Motor neuron (in vitro differentiated cells): ENCODE data around the gene FOXK2. TPM values are rescaled to one million over a fixed set of nuclear protein-coding genes. Genes with fewer than 3 reads are reported as not detected.
"Not testable (repeated sequence)": the region's sequence is repeated elsewhere in the genome, so short reads cannot be mapped to it uniquely, and the experiment has no call there.

ENCODE experiments used
- ATAC-seq, 8 experiments: fragments of 200-7000 bp; cut with Tn5 transposase; replicated peaks in 6 of 8; 2 replicates each; pipeline ENCODE4 v1.8.0; 2021; ENCODE audit warnings: mild to moderate bottlenecking in 8 of 8, moderate library complexity in 8 of 8
- H3K27ac ChIP-seq, 2 donors: fragments of 250-450 bp; sonication (Bioruptor Pico); 2 replicates each; pipeline ENCODE4 v1.9.0; 2021; ENCODE audit warnings: antibody characterized with exemption in 2 of 2, mild to moderate bottlenecking in 2 of 2, moderate library complexity in 1 of 2
- H3K4me1 ChIP-seq, 2 donors: fragments of 250-450 bp; sonication (Bioruptor Pico); replicated peaks in 1 of 2; 2 replicates each; pipeline ENCODE4 v1.6.1; 2021; ENCODE audit warnings: antibody characterized with exemption in 2 of 2, mild to moderate bottlenecking in 2 of 2, moderate library complexity in 1 of 2
- H3K4me3 ChIP-seq, 5 donors: fragments of 250-450 bp; sonication (Bioruptor Pico); 2 replicates each; pipeline ENCODE4 v1.9.0; 2021; ENCODE audit warnings: antibody characterized with exemption in 5 of 5, mild to moderate bottlenecking in 5 of 5, moderate library complexity in 4 of 5
- WGBS, 10 experiments: fragments of 450-650 bp; shearing (Covaris generic); methylation state at CpG; one replicate each; pipeline ENCODE4 v1.0.0; 2022; 5-methylcytosine and 5-hydroxymethylcytosine counted together
- in situ Hi-C, 9 experiments: fragments of 400-800 bp; cut with MboI; loops; one replicate each; pipeline ENCODE4 v1.15.0; 2021; ENCODE audit warnings: low sequenced_read_pairs in 9 of 9, low pct_unique_long_range_greater_than_20kb in 2 of 9; ENCODE audit not compliant: unreplicated experiment in 9 of 9
- total RNA-seq, 8 experiments: library from RNA; unstranded; fragments of 300-600 nt; gene quantifications; 2 replicates each; pipeline versions ENCODE4 v1.2.3 to v1.2.4, GENCODE V29; 2022

Gene FOXK2
- total RNA-seq, 8 experiments from 2014 or later: 27.6 to 63.7 (median 39.4) TPM

DNA sequence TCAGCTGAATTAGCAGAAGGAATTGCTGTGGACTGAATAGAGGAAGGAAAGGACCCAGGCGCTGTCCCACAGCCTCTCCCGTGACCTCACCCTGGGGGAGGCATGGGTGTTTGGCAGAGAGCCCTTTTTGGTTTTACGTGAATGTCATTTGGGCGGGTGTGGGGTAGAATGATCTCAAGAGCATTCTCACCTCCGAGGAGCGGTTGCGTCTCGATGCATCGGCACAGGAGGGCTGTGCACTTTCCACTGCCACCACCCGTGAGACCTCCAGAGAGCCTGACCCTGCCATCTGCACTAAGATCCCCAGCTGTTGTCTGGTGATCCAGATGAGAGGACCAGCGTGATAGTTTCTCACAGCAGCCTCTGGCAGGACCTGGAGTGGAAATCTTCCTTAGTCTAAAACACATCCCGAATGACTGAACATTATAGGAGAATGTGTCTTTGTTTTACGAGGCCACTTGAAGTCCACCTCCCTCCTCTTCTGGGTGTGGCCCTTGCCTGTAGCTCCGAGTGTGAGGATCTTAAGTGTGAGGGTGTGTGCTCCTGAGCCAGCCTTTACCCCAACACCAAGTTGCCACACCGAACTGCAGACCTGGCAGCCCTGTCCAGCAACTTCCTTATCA lies 29.3 kb downstream of the FOXK2 start:
- peak in 3 of 8 experiments; percentile 8 to 37 (median 11) for ATAC-seq
- Histone ChIP-seq H3K27ac (no peak overlapping the region), H3K4me1 (peaks cover 0 to 8% of the 10 kb centered on the region in 2 donors), H3K4me3 (no peak overlapping the region)
- WGBS, 10 experiments: 39 to 100% (median 87%) methylated on average over 2 to 9 of the region's 15 CpGs; no CpG with 5 or more reads in 5 of the 10 experiments
- in situ Hi-C loops: no loop called here

DNA sequence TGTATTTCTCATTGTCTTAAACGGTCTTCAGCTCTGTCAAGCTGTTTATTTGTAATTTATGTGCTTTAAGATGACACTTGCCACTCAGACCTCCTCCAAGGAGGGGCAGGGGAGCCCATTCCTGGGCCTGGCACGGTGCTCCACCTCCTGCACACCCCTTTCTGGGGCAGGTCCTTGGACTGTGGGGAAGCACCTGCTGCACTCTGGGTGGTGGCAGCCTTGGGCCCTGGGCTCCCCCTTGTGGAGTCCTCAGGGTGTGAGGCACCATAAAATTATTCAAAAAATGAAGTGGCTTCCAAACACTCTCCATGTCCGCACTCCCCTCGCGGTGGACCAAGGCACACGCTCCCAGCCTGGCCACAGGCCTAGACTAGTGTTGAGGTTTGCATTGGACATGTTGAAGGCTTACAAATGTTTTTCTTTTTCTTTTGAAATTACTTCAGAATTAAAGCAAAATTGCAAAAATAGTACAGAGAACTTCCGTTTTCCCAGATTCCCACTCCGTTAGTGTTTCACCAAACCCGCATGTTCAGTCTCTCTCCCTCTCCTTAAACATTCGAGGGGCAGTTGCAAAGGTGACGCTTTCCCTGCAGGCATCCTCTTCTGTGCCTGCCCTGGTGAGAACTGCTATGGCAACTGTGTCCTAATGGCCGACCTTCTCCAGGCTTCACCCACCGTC lies 32.4 kb downstream of the FOXK2 start:
- peak; percentile 57 to 94 (median 81) for ATAC-seq
- no peak overlapping the region for H3K27ac ChIP-seq
- no peak overlapping the region for H3K4me3 ChIP-seq
- peaks cover 0 to 8% of the 10 kb centered on the region in 2 donors for H3K4me1 ChIP-seq
- in situ Hi-C loops: no loop called here
- WGBS, 10 experiments: 28 to 100% (median 73%) methylated on average over 1 to 12 of the region's 13 CpGs; no CpG with 5 or more reads in 2 of the 10 experiments

DNA sequence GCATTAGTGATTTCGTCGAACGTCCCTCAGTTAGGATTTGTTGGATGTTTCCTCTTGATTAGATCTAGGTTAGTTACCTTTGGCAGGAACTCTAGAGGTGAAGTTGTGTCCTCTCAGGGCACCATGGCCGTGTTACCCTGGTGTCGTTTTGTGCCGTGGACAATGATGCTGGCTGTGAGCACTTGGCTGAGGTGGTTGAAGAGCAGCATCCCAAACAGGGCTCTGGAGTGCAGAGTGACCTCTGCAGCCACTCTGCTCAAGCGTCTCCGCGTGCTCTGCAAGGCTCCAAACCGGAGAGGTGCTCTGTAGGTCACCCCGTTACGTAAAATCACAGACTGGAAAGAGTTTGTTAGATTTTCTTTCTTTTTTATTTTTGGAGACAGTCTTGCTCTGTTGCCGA lies 33.0 kb downstream of the FOXK2 start:
- in situ Hi-C loops: no loop called here
- peaks cover 0 to 8% of the 10 kb centered on the region in 2 donors for H3K4me1 ChIP-seq
- ATAC-seq: no peak
- no peak overlapping the region for H3K27ac ChIP-seq
- no peak overlapping the region for H3K4me3 ChIP-seq
- whole genome bisulfite sequencing, 10 experiments: 82 to 100% (median 93%) methylated on average over 1 to 12 of the region's 13 CpGs; no CpG with 5 or more reads in 2 of the 10 experiments

DNA sequence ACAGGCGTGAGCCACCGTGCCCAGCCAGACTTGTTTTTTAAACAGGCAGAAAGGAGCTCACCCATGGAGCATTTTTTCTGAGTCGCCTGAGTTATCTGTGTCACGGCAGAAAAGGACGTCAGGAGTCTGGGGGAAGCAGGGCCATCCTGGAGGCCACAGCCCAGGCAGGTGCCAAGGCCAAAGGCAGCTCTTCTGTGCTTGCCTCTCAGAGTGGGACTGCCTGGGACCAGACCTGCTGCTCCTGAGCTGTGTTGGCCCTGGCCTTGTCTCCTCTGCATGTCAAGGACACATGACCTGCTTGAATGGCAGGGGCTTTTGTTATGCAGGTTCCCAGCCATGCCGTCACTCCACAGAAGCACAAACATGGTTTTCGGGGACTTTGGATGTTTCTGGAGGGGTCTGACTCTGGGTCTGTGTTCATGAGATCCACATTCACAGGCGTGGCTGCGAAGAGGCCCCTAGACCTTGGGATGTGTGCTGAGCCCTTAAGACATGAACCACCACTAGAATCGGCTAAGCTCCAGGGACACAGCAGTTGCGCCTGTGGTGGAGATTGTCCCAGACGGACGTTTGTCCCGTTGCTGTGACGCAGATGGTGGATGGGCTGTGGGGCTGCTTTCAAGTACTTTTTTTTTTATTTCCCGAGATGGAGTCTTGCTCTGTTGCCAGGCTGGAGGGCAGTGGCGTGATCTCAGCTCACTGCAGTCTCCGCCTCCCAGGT lies 33.8 kb downstream of the FOXK2 start:
- no peak overlapping the region for H3K4me3 ChIP-seq
- H3K4me1 ChIP-seq: peaks cover 0 to 8% of the 10 kb centered on the region in 2 donors
- ATAC-seq: peak in 4 of 8 experiments; percentile 12 to 72 (median 52)
- H3K27ac ChIP-seq: no peak overlapping the region
- in situ Hi-C loops: no loop called here
- 58 to 100% (median 73%) methylated on average over 1 to 13 of the region's 18 CpGs; no CpG with 5 or more reads in 3 of the 10 experiments for WGBS, 10 experiments

DNA sequence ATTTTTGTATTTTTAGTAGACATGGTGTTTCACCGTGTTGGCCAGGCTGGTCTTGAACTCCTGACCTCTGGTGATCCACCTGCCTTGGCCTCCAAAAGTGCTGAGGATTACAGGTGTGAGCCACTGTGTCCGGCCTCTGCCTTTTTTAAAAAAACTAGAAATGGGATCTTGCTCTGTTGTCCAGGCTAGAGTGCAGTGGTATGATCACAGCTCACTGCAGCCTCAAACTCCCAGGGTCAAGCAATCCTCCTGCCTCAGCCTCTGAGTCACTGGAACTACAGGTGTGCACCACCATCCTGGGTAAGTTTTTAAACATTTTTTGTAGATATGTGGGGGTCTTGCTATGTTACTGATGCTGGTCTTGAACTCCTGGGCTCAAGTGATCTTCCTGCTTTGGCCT lies 38.0 kb downstream of the FOXK2 start:
- H3K27ac ChIP-seq, H3K4me1 ChIP-seq, H3K4me3 ChIP-seq, ATAC-seq, in situ Hi-C loops: not testable (repeated sequence)
- 100% methylated on average over 1 of the region's 2 CpGs; no CpG with 5 or more reads in 9 of the 10 experiments for WGBS, 10 experiments

DNA sequence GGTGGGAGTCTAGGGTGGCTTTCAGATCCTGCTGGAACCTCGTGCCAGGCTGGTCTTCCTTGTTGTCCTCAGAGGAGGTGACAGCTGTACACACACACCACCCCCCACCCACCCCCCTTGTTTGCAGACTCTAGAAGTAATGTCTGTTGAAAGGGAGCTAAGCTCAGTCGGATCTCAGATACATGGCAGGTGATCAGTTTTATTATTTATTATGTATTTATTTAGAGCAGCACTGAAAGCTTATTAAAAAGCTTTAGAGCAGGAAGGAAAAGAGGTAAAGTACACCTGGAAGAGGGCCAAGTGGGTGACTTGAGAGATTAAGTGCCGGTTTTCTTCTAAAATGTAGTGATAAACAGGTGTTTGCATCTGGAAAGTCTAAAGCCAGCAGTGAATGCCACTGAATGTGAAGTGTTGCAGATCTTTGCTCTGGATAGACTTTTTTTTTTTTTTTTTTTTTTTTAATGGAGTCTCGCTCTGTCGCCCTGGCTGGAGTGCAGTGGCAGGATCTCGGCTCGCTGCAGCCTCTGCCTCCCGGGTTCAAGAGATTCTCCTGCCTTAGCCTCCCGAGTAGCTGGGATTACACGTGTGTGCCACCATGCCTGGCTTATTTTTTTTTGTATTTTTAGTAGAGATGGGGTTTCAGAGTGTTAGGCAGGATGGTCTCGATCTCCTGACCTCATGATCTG lies 40.2 kb downstream of the FOXK2 start:
- peak in 2 of 8 experiments; percentile 9 to 52 for ATAC-seq
- H3K4me1 ChIP-seq: peaks cover 0 to 3% of the 10 kb centered on the region in 2 donors
- H3K27ac ChIP-seq: no peak overlapping the region
- no peak overlapping the region for H3K4me3 ChIP-seq
- 40 to 100% (median 87%) methylated on average over 1 to 10 of the region's 11 CpGs; no CpG with 5 or more reads in 2 of the 10 experiments for WGBS, 10 experiments
- in situ Hi-C loops: no loop called here

DNA sequence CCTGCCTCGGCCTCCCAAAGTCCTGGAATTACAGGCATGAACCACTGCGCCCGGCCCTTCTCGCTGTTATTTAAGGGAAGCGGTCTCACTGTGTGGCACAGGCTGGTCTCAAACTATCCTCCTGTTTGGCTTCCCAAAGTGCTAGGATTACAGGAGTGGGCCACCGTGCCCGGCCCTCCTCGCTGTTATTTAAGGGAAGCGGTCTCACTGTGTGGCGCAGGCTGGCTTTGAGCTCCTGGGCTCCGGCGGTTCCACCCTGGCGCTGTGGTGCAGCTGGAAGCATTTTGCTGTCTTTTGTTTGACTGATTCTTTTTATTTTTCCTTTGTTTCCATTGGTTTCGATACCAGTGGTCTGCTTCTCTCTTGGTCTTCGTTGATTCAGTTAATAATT lies 40.7 kb downstream of the FOXK2 start:
- WGBS, 10 experiments: 60 to 100% (median 90%) methylated on average over 1 to 13 of the region's 15 CpGs; no CpG with 5 or more reads in 1 of the 10 experiments
- in situ Hi-C loops: no loop called here
- Histone ChIP-seq H3K4me3 (no peak overlapping the region), H3K27ac (no peak overlapping the region), H3K4me1 (peaks cover 0 to 3% of the 10 kb centered on the region in 2 donors)
- ATAC-seq: peak in 1 of 8 experiments; percentile 34

DNA sequence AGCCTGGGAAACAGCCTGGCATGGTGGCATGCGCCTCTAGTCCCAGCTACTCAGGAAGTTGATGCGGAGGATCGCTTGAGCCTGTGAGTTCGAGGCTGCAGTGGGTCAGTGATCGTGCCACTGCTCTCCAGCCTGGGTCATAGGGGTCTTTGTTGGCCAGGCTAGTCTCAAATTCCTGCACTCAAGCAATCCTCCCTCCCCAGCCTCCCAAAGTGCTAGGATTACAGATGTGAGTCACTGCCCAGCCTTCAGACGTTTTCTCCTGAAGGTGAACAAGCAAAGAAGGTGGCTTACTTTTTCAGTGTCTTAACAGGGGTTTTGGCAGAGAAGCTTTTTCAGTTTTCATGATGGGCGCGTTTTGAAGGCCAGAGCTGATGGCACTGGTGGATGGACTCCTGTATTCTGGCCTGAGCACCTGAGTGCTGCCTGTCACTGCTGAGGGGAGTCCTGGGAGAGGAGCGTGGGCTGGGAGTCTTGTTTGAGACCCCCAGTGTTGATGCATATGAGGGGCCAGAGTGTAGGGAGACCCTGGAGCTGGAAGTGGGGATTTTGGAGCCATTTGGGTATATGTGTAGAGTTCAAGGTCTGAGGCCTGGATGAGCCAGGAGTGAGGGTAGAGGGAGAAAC lies 41.4 kb downstream of the FOXK2 start:
- ATAC-seq: no peak
- WGBS, 10 experiments: 33 to 100% (median 100%) methylated on average over 1 to 7 of the region's 9 CpGs; no CpG with 5 or more reads in 3 of the 10 experiments
- Histone ChIP-seq H3K27ac (no peak overlapping the region), H3K4me1 (peaks cover 0 to 3% of the 10 kb centered on the region in 2 donors), H3K4me3 (no peak overlapping the region)
- in situ Hi-C loops: no loop called here

DNA sequence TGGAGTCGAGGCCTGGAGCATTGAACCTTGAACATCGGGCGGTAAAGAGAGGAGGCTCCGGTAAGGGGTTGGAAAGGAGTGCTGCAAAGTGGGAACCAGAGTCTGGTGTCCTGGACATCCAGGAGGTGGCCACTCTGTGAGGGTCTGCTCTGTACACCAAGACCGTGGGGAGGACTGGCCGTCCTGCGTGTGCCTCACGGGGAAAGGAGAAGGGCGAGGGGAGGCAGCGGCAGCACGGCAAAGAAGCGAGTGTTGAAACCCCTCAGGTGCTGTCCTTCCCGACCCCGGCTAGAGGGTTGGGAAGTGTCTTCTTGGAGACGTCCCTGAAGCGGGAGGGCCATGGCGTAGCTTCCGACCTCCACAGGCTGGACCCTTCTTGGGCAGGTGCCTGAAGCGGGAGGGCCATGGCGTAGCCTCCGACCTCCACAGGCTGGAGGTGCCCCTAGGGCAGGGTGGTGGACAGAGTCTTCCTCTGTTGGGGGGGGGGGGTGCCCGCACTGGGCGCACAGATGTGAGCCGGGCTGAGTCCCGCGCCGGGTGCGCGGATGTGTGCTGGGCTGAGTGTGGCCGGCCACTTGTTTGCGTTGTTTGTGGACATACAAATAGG lies 42.0 kb downstream of the FOXK2 start:
- WGBS, 10 experiments: 74 to 100% (median 100%) methylated on average over 1 to 12 of the region's 31 CpGs; no CpG with 5 or more reads in 1 of the 10 experiments
- H3K4me1 ChIP-seq: peaks cover 0 to 3% of the 10 kb centered on the region in 2 donors
- ATAC-seq: no peak
- no peak overlapping the region for H3K4me3 ChIP-seq
- in situ Hi-C loops: no loop called here
- H3K27ac ChIP-seq: no peak overlapping the region

DNA sequence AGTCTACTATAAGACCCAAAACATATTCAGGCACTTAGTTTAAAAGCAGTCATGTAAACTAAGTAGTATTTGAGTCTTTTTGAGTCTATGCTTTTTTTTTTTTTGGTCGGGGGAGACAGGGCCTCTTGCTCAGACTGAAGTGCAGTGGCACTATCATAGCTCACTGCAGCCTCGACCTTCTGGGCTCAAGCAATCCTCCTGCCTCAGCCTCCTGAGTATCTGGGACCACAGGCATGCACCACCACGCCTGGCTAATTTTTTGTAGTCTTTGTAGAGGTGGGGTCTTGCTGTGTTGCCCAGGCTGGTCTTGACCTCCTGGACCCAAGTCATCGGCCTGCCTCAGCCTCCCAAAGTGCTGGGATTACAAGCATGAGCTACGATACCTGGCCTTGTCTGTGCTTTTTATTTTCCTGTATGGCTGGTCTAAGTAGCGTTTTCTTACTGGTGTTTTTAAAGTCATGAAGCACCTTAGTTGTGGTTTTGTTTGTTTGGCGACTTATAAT lies 43.2 kb downstream of the FOXK2 start:
- ATAC-seq, H3K4me1 ChIP-seq, H3K27ac ChIP-seq, in situ Hi-C loops, H3K4me3 ChIP-seq: not testable (repeated sequence)
- 67 to 100% (median 95%) methylated on average over 1 to 6 of the region's 7 CpGs; no CpG with 5 or more reads in 2 of the 10 experiments for WGBS, 10 experiments

DNA sequence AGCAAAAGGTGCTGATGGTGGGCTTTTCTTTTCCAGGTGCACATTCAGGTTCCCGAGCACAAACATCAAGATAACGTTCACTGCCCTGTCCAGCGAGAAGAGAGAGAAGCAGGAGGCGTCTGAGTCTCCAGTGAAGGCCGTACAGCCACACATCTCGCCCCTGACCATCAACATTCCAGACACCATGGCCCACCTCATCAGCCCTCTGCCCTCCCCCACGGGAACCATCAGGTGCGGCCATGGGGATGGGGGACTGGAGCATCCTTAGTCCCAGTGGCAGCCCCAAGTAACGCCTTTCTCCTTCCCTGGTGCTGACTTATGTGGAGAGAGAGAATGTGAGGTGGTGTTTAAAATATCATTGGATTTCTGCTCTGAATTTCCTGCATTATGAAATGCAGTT lies 43.8 kb downstream of the FOXK2 start:
- WGBS, 10 experiments: 64 to 100% (median 100%) methylated on average over 1 to 5 of the region's 9 CpGs; no CpG with 5 or more reads in 5 of the 10 experiments
- Histone ChIP-seq H3K4me1 (peaks cover 0 to 3% of the 10 kb centered on the region in 2 donors), H3K4me3 (no peak overlapping the region), H3K27ac (no peak overlapping the region)
- ATAC-seq: no peak
- in situ Hi-C loops: no loop called here

DNA sequence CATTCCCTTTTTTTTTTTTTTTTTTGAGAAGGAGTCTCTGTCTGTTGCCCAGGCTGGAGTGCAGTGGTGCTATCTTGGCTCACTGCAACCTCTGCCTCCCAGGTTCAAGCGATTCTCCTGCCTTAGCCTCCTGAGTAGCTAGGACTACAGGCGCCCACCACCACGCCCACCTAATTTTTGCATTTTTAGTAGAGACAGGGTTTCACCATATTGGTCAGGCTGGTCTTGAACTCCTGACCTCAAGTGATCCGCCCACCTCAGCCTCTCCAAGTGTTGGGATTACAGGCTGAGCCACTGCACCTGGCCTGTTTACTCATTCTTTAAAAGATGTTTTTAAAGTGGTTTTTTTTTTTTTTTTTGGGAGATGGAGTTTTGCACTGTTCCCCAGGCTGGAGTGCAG lies 44.2 kb downstream of the FOXK2 start:
- 60 to 100% (median 88%) methylated on average over 1 to 4 of the region's 4 CpGs; no CpG with 5 or more reads in 4 of the 10 experiments for WGBS, 10 experiments
- H3K4me1 ChIP-seq, in situ Hi-C loops, H3K4me3 ChIP-seq, H3K27ac ChIP-seq: not testable (repeated sequence)
- ATAC-seq: peak in 1 of 8 experiments; percentile 17
